Natural killer cell treated with Interleukin-12 subunit alpha and Interleukin-12 subunit beta and Interleukin-15 and Interleukin-18, amount 100 ng/mL, for 72 hours (primary cell): ENCODE data around the gene ALDH1A3. TPM values are rescaled to one million over a fixed set of nuclear protein-coding genes. Genes with fewer than 3 reads are reported as not detected.

ENCODE experiments used
- ATAC-seq, 2 donors: fragments of 150-1000 bp; cut with Tn5 transposase in 1 of 2; sonication (Bioruptor Pico), chemical (Tn5 transposase) in 1 of 2; 2 replicates each; pipeline ENCODE4 v1.10.0; 2021
- DNase-seq: peaks from one replicate; pipeline ENCODE4 v3.0.0; 2022; ENCODE audit warnings: low spot score
- H3K27ac Mint-ChIP-seq, 2 donors: 1 replicate in 1 of 2; 2 replicates in 1 of 2; pipeline ENCODE4 v1.8.0; 2022; ENCODE audit warnings: mixed read lengths in 2 of 2, mild to moderate bottlenecking in 1 of 2, moderate library complexity in 1 of 2
- H3K27me3 Mint-ChIP-seq, 2 donors: 1 replicate in 1 of 2; 2 replicates in 1 of 2; pipeline ENCODE4 v1.8.0; 2022; ENCODE audit warnings: mixed read lengths in 2 of 2
- H3K36me3 Mint-ChIP-seq: one replicate; pipeline ENCODE4 v1.8.0; 2022; ENCODE audit warnings: mixed read lengths
- H3K4me1 Mint-ChIP-seq, 2 donors: 1 replicate in 1 of 2; 2 replicates in 1 of 2; pipeline ENCODE4 v1.8.0; 2022; ENCODE audit warnings: low read depth in 2 of 2, mixed read lengths in 2 of 2, mild to moderate bottlenecking in 1 of 2
- H3K4me3 Mint-ChIP-seq: one replicate; pipeline ENCODE4 v1.8.0; 2022; ENCODE audit warnings: mixed read lengths
- H3K9me3 Mint-ChIP-seq: 2 replicates; pipeline ENCODE4 v1.8.0; 2022; ENCODE audit warnings: mixed read lengths
- total RNA-seq, 2 donors: library from RNA; stranded (reverse); gene quantifications; one replicate each; pipeline ENCODE4 v1.2.3, GENCODE V29; 2022

The ALDH1A3 gene
- not detected for total RNA-seq

DNA sequence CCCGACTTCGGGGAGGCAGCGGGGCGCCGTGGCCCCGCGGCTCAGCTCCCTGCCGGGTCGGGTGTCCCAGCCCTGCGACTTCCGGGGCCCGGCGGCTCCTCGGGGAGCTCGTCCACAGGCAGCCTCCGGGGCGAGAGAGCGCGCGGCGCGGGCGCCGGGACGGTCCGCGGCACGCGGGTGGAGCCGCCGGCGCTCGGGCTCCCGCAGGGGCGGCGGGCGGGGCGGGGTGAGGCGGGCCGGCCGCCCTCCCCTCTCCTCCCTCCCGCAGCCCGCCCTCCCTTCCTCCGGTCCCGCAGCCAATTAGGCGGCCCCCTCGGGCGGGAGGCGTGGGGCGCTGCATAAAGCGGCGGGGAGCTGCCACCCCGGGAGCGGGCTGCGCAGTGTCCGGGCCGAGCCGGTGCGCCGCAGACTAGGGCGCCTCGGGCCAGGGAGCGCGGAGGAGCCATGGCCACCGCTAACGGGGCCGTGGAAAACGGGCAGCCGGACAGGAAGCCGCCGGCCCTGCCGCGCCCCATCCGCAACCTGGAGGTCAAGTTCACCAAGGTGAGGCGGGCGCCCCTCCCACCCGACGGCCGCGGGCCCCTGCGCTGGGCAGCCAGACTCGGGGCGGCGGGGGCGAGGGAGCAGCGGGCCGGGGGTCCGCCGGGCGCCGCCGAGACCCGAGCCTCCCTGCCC lies at the start of gene ALDH1A3:
Gene ALDH1A3 (plus strand): TSS at position 368 of the 675 bp plus-strand sequence. CDS start 77 bp downstream, at position 445.
- H3K4me3 Mint-ChIP-seq: no peak within 1 kb of the TSS
- H3K9me3 Mint-ChIP-seq: no peaks in the 10 kb centered on the region
- peaks cover 2 to 5% of the 10 kb centered on the region in 2 donors for H3K4me1 Mint-ChIP-seq
- ATAC-seq (peak; percentile 32 to 52), DNase-seq (no peak)
- peaks cover 52 to 69% of the 10 kb centered on the region in 2 donors for H3K27me3 Mint-ChIP-seq
- H3K27ac Mint-ChIP-seq: no peak within 1 kb of the TSS
- no peaks in the 10 kb centered on the region for H3K36me3 Mint-ChIP-seq

GRCh38 chr15:100831467-100831866 lies 48.2 kb upstream of the ALDH1A3 start:
- Mint-ChIP-seq H3K9me3 (no peaks in the 10 kb centered on the region), H3K27ac (no peak overlapping the region), H3K4me3 (no peak overlapping the region), H3K4me1 (no peaks in the 10 kb centered on the region), H3K27me3 (peaks cover 21 to 37% of the 10 kb centered on the region in 2 donors), H3K36me3 (no peaks in the 10 kb centered on the region)
- DNase-seq: no peak
- ATAC-seq: peak in 1 of 2 donors; percentile 24

- Mint-ChIP-seq H3K4me3 (no peak overlapping the region), H3K36me3 (no peaks in the 10 kb centered on the region), H3K4me1 (no peaks in the 10 kb centered on the region), H3K27ac (no peak overlapping the region), H3K9me3 (no peaks in the 10 kb centered on the region), H3K27me3 (peaks cover 21 to 42% of the 10 kb centered on the region in 2 donors)
- ATAC-seq (no peak), DNase-seq (no peak)
These were observed 47.3 kb upstream of the ALDH1A3 start for GRCh38 chr15:100832149-100832942.

DNA sequence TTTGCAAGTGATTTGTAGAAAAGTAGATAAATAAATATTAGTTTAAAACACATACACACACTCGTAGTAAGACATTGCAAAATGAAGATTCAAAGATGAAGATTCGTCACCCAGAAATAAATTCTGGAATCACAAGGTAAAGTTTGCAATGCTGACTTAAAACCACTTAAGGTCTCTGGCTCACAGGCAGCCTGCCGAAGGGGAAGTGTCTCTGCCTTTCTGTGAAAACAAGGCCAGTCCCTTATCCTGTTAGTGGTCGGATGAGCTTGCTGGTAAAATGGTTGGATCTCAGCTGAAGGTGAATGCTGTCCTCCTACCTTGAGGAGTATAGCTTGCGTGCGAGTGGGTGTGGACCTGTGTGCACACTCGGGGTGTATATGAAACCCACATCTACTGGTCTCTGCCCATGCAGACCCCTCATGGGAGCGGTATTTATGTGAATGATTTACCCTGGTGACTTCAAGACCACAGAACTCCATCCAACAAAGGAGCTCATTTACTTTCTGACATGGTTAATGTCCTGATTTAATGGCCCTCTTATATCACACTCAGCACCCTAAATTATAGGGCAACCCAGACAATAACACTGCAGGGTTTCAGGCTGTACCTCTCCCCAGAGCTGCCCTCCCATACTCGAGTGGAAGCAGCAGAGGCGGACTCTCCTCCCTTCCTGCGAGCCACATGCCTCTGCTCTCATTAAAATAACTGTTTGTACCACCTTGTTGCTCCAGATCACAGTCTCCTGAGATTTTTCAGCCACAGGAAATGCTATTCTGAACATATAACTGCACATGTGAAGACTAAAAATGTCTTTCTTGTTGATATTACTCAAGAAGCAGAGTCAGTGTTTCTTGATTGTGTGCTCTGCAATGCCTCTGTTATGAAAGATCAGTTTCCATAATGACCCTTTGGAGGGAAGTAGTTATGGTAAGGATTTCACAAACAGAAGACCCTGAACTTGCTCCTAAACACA lies 45.9 kb upstream of the ALDH1A3 start:
- H3K9me3 Mint-ChIP-seq: no peaks in the 10 kb centered on the region
- no peak for DNase-seq
- no peak overlapping the region for H3K4me3 Mint-ChIP-seq
- no peak for ATAC-seq
- no peaks in the 10 kb centered on the region for H3K36me3 Mint-ChIP-seq
- peaks cover 16 to 34% of the 10 kb centered on the region in 2 donors for H3K27me3 Mint-ChIP-seq
- no peak overlapping the region for H3K27ac Mint-ChIP-seq
- no peaks in the 10 kb centered on the region for H3K4me1 Mint-ChIP-seq

- Mint-ChIP-seq H3K4me1 (no peaks in the 10 kb centered on the region), H3K27me3 (peaks cover 18 to 34% of the 10 kb centered on the region in 2 donors), H3K36me3 (no peaks in the 10 kb centered on the region), H3K4me3 (no peak overlapping the region), H3K27ac (no peak overlapping the region), H3K9me3 (no peaks in the 10 kb centered on the region)
- DNase-seq: no peak
- ATAC-seq: no peak
These were observed 44.9 kb upstream of the ALDH1A3 start for GRCh38 chr15:100834731-100835130.

GRCh38 chr15:100835636-100836035 lies 44.0 kb upstream of the ALDH1A3 start:
- Mint-ChIP-seq H3K4me1 (no peaks in the 10 kb centered on the region), H3K27me3 (peaks cover 18 to 34% of the 10 kb centered on the region in 2 donors), H3K36me3 (no peaks in the 10 kb centered on the region), H3K27ac (no peak overlapping the region), H3K4me3 (no peak overlapping the region), H3K9me3 (no peaks in the 10 kb centered on the region)
- DNase-seq (no peak), ATAC-seq (no peak)

DNA sequence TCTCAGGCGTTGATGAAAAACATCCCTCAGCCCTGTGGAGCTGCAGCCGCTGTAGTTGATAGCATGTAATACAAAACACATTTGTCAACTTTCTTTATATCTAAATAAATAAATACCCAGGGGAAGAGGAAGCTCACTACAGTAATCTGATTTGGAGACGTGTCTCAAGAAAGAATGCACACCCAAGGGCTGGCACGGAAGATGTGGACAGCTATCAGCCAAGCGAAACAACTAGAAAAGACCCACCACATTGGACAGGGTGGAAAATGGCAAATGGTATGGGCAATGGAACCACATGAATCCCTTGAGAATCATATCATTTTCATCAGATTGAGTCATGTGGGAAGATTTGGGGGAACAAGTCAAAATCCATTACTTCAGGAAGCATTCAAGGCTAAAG lies 43.1 kb upstream of the ALDH1A3 start:
- Mint-ChIP-seq H3K36me3 (no peaks in the 10 kb centered on the region), H3K27me3 (peaks cover 21 to 34% of the 10 kb centered on the region in 2 donors), H3K9me3 (no peaks in the 10 kb centered on the region), H3K4me1 (no peaks in the 10 kb centered on the region), H3K4me3 (no peak overlapping the region), H3K27ac (no peak overlapping the region)
- DNase-seq (no peak), ATAC-seq (no peak)

DNA sequence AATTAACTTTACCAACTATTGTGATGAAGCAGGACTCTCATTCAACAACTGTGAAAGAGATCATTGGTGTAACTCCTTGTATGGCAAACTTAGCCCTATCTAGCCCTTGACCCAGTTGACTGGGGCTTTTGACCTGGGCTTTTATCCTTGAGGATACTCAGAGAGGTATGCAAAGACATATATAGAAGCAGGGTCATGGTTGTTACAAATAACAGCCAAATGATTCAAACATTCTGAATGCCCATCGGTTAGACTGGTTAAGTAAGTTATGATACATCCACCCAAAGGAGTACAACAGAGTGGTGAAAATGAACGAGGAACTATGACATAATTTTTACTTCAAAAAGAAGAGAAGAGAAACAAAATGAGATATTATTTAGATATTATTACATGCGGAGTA lies 38.2 kb upstream of the ALDH1A3 start:
- H3K27me3 Mint-ChIP-seq: peaks cover 10 to 25% of the 10 kb centered on the region in 2 donors
- H3K4me3 Mint-ChIP-seq: no peak overlapping the region
- ATAC-seq: no peak
- H3K36me3 Mint-ChIP-seq: no peaks in the 10 kb centered on the region
- H3K4me1 Mint-ChIP-seq: no peaks in the 10 kb centered on the region
- H3K9me3 Mint-ChIP-seq: no peaks in the 10 kb centered on the region
- DNase-seq: no peak
- no peak overlapping the region for H3K27ac Mint-ChIP-seq

DNA sequence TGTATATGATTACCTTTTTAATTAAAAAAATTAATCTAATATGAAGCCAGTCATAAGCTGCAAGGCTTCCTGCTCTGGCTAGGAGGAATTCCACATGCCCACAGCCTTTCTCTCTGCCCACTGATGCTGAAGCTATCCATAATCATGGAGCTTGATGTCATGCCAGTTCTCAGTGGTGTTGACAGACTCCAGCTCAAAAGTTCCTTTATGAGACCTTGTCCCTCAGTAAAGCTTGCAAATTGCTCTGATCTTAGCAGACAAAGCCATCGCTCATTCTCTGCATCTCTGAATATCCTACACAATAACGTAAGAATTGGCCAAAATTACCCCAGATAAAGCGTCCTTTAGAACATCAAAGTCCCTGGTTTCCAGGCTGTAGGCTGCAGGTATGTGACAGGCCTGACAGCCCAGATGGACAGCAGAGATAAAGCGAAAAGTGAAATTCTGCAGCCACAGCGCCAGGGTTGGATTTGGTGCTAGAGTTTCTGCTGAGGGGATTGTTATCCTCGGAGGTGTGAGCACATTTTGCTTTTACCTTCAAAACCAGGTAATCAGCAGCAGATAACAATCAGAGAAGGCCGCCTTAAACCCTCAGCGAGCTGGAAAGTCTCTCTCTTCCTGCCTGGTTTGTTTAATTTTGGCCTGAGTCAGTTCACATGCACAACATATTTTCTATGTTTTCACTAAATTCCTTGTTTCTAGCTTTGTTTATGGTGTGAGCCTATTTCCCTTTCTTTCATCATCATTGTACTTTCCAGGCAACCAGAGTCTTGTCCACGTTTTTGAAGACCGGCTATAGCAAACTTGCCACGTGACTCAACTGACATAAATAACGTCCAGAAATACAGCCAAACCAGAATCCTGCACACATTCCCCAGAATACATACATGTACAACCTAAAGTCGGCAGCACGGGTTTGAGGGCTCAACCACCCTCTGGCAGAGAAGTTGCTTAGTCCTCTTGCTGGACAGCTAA lies 36.6 kb upstream of the ALDH1A3 start:
- Mint-ChIP-seq H3K4me3 (no peak overlapping the region), H3K9me3 (no peaks in the 10 kb centered on the region), H3K36me3 (no peaks in the 10 kb centered on the region), H3K27me3 (peaks cover 14 to 24% of the 10 kb centered on the region in 2 donors), H3K4me1 (no peaks in the 10 kb centered on the region), H3K27ac (no peak overlapping the region)
- ATAC-seq: no peak
- DNase-seq: no peak

DNA sequence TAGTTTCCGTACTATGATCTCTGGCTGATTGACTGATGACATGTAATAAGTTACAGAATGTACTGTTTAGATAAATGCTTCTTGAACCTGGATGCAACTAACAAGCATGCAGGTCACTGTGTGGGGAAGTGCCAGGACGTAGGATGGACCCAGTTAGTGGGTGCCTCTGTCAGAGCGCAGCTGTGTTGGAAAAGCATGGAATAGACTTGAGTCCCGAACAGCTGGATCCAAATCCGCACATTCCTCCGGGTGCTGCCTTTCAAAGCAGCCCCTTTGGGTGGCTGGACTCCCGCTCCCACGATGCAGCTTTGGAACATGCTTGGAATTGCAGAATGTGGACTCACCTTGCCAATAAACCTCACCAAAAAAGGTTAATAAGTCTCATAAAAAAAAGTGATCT lies 35.5 kb upstream of the ALDH1A3 start:
- Mint-ChIP-seq H3K36me3 (no peaks in the 10 kb centered on the region), H3K9me3 (no peaks in the 10 kb centered on the region), H3K4me3 (no peak overlapping the region), H3K4me1 (peaks cover 0 to 2% of the 10 kb centered on the region in 2 donors), H3K27ac (no peak overlapping the region), H3K27me3 (peaks cover 14 to 28% of the 10 kb centered on the region in 2 donors)
- no peak for ATAC-seq
- peak; percentile 29 for DNase-seq

DNA sequence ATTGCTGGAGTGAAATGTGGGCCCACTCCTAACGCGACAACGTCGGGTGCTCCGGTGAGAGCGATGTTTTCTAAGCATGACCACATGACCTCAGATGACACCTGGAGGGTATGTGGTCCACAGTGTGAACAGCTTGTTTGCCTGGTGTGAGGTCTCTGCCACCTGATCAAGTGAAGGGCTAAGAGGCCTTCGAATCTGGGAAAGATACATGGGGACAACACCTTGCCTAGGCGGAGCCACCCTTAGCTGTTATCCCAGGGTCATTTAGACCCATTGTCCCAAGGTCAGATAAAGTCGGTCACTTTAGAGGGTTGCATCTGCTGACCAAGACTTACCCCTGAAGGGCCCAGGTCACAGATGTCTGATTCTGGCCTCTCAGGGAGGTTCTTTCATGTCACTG lies 34.9 kb upstream of the ALDH1A3 start:
- peak in 1 of 2 donors; percentile 43 for ATAC-seq
- peak; percentile 26 for DNase-seq
- Mint-ChIP-seq H3K27ac (no peak overlapping the region), H3K36me3 (no peaks in the 10 kb centered on the region), H3K9me3 (no peaks in the 10 kb centered on the region), H3K4me3 (no peak overlapping the region), H3K4me1 (peaks cover 0 to 4% of the 10 kb centered on the region in 2 donors), H3K27me3 (peaks cover 16 to 31% of the 10 kb centered on the region in 2 donors)

DNA sequence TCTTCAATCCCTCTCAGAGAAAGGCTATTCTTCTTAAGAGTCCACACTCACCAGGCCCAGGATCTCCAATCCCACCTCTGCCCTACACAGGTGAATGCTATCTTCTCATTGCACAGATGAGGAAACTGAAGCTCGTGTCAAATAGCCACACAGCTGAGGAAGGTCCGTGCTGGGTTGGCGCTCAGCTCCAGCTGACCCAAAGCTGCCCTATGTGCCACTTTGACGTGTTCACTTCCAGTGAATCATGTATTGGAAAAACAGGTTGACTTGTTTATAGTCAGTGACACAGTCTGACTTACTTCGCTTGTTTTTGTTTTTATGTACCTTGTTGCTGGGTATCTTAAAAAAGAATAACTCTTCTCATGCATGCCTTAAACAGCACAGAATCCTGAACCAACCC lies 32.4 kb upstream of the ALDH1A3 start:
- Mint-ChIP-seq H3K9me3 (no peaks in the 10 kb centered on the region), H3K27me3 (peaks cover 24 to 38% of the 10 kb centered on the region in 2 donors), H3K36me3 (no peaks in the 10 kb centered on the region)

More for the DNA sequence above, 32.4 kb upstream of the ALDH1A3 start:
- ATAC-seq (no peak), DNase-seq (no peak)
- no peak overlapping the region for H3K4me3 Mint-ChIP-seq
- peaks cover 0 to 4% of the 10 kb centered on the region in 2 donors for H3K4me1 Mint-ChIP-seq
- H3K27ac Mint-ChIP-seq: no peak overlapping the region
